HCT116 (cell line): ENCODE results near the gene ATP1A1. TPM values are rescaled to one million over a fixed set of nuclear protein-coding genes. Genes with fewer than 3 reads are reported as not detected.

Experiments used
- ATAC-seq: fragments of 200-7000 bp; cut with Tn5 transposase; 2 replicates; pipeline ENCODE4 v1.9.1; 2020; ENCODE audit warnings: mild to moderate bottlenecking, moderate library complexity
- BruUV-seq: library from RNA; stranded (reverse); fragments of 400-500 nt; replicated peaks from 2 replicates; lab custom pipeline; 2021; lab: Mats Ljungman, UMichigan
- CTCF ChIA-PET: fragments of 300-600 bp; sonication (Branson Sonifier 250); formaldehyde crosslinking; loops from one replicate; lab custom pipeline; 2021; ENCODE audit warnings: antibody characterized with exemption; lab: Charles Lee
- POLR2A ChIA-PET: fragments of 300-600, 350-600 bp; sonication (Branson Sonifier 250); formaldehyde crosslinking; loops from one replicate; lab custom pipeline; 2021; ENCODE audit warnings: antibody characterized with exemption; lab: Charles Lee
- RAD21 ChIA-PET, 2 experiments: fragments of 300-600 bp; sonication (Branson Sonifier 250); formaldehyde crosslinking; loops; one replicate each; lab custom pipeline; 2023; ENCODE audit warnings: low total read pairs in 2 of 2; ENCODE audit not compliant: uncharacterized antibody in 2 of 2, unreplicated experiment in 2 of 2, low non-redundant PET in 1 of 2; lab: Charles Lee
- DNase-seq: peaks from one replicate; pipeline ENCODE4 v3.0.0-alpha.2; 2010; ENCODE audit warnings: low read depth, low spot score
- H2AFZ ChIP-seq: fragments of 200-600 bp; shearing (Covaris generic), sonication (generic); 2 replicates; pipeline ENCODE4 v1.6.1; 2017; ENCODE audit warnings: low read depth, mixed run types, mixed read lengths, antibody characterized with exemption, low read length; ENCODE audit not compliant: poor library complexity, severe bottlenecking
- H3K27ac ChIP-seq: 2 replicates; pipeline ENCODE4 v1.5.1; 2012; ENCODE audit warnings: low read depth, low read length
- H3K27me3 ChIP-seq: fragments of 200-600 bp; sonication (generic); 2 replicates; pipeline ENCODE4 v1.6.1; 2016; ENCODE audit warnings: mixed run types, low read length, mixed read lengths; ENCODE audit not compliant: insufficient read depth
- H3K36me3 ChIP-seq, 2 experiments: fragments of 200-500 bp in 1 of 2; fragments of 200-600 bp in 1 of 2; sonication (Bioruptor generic) in 1 of 2; sonication (generic) in 1 of 2; 2 replicates each; pipeline versions ENCODE4 v1.5.1 to v1.6.1; 2014 to 2016; ENCODE audit warnings: low read length in 2 of 2, inconsistent platforms in 1 of 2, mixed read lengths in 1 of 2, mixed run types in 1 of 2; ENCODE audit not compliant: insufficient read depth in 2 of 2, control insufficient read depth in 1 of 2
- H3K4me1 ChIP-seq, 2 experiments: fragments of 200-600 bp in 1 of 2; sonication (generic) in 1 of 2; 2 replicates each; pipeline versions ENCODE4 v1.5.1 to v1.6.1; 2012 to 2017; ENCODE audit warnings: low read length in 2 of 2, inconsistent platforms in 1 of 2, mild to moderate bottlenecking in 1 of 2, mixed read lengths in 1 of 2, mixed run types in 1 of 2, moderate library complexity in 1 of 2; ENCODE audit not compliant: insufficient read depth in 2 of 2, control insufficient read depth in 1 of 2
- H3K4me2 ChIP-seq: fragments of 200-600 bp; sonication (generic); 2 replicates; pipeline ENCODE4 v1.6.1; 2017; ENCODE audit warnings: mixed run types, low read length, mixed read lengths
- H3K4me3 ChIP-seq, 2 experiments: fragments of 200-600 bp in 1 of 2; sonication (generic) in 1 of 2; replicated peaks in 1 of 2; 2 replicates each; pipeline ENCODE4 v1.5.1; 2011 to 2016; ENCODE audit warnings: low read length in 2 of 2, control low read depth in 1 of 2, low read depth in 1 of 2, mild to moderate bottlenecking in 1 of 2, mixed read lengths in 1 of 2, mixed run types in 1 of 2
- H3K79me2 ChIP-seq: fragments of 200-600 bp; sonication (generic); 2 replicates; pipeline ENCODE4 v1.6.1; 2017; ENCODE audit warnings: mild to moderate bottlenecking, mixed run types, low read length, moderate library complexity, mixed read lengths; ENCODE audit not compliant: insufficient read depth
- H3K9ac ChIP-seq: fragments of 200-600 bp; sonication (generic); 2 replicates; pipeline ENCODE4 v1.6.1; 2016; ENCODE audit warnings: low read length, mixed read lengths
- H3K9me2 ChIP-seq: fragments of 200-600 bp; sonication (generic), shearing (Covaris generic); 2 replicates; pipeline ENCODE4 v1.6.1; 2017; ENCODE audit warnings: mixed run types, mild to moderate bottlenecking, moderate library complexity; ENCODE audit not compliant: insufficient read depth
- H3K9me3 ChIP-seq, 2 experiments: fragments of 200-500 bp in 1 of 2; fragments of 200-600 bp in 1 of 2; sonication (Bioruptor generic) in 1 of 2; sonication (generic) in 1 of 2; 2 replicates each; pipeline ENCODE4 v1.6.1; 2014 to 2017; ENCODE audit warnings: low read length in 2 of 2, mixed read lengths in 2 of 2, inconsistent platforms in 1 of 2, low read depth in 1 of 2, mild to moderate bottlenecking in 1 of 2, mixed run types in 1 of 2, moderate library complexity in 1 of 2; ENCODE audit not compliant: control insufficient read depth in 1 of 2, insufficient read depth in 1 of 2
- H4K20me1 ChIP-seq: fragments of 200-600 bp; sonication (generic), shearing (Covaris generic); 2 replicates; pipeline ENCODE4 v1.6.1; 2017; ENCODE audit warnings: mixed run types, mild to moderate bottlenecking, moderate library complexity; ENCODE audit not compliant: insufficient read depth
- CBX3 ChIP-seq: IDR thresholded peaks from 2 replicates; pipeline ENCODE4 v1.6.1; 2012; ENCODE audit warnings: low read depth
- CEBPB ChIP-seq: IDR thresholded peaks from 2 replicates; pipeline ENCODE4 v1.6.1; 2012; ENCODE audit warnings: low read depth
- ELF1 ChIP-seq: IDR thresholded peaks from 2 replicates; pipeline ENCODE4 v1.6.1; 2012; ENCODE audit warnings: low read depth, borderline replicate concordance
- EZH2 ChIP-seq: fragments of 200-600 bp; sonication (generic); IDR thresholded peaks from 2 replicates; pipeline ENCODE4 v1.6.1; 2017; ENCODE audit warnings: antibody characterized with exemption, mixed run types
- EZH2phosphoT487 ChIP-seq: fragments of 200-600 bp; IDR thresholded peaks from 2 replicates; pipeline ENCODE4 v1.6.1; 2018; ENCODE audit warnings: antibody characterized with exemption, borderline replicate concordance
- FOSL1 ChIP-seq: IDR thresholded peaks from 2 replicates; pipeline ENCODE4 v1.6.1; 2012; ENCODE audit warnings: low read depth
- JUND ChIP-seq: IDR thresholded peaks from 2 replicates; pipeline ENCODE4 v1.6.1; 2012
- POLR2A ChIP-seq: IDR thresholded peaks from 2 replicates; pipeline ENCODE4 v1.7.0; 2011; ENCODE audit warnings: borderline replicate concordance; ENCODE audit not compliant: insufficient read depth, insufficient read length; ENCODE audit errors: extremely low read depth
- POLR2AphosphoS5 ChIP-seq: IDR thresholded peaks from 2 replicates; pipeline ENCODE4 v1.6.1; 2011; ENCODE audit warnings: mild to moderate bottlenecking, low read depth, low read length, moderate library complexity
- RAD21 ChIP-seq: IDR thresholded peaks from 2 replicates; pipeline ENCODE4 v1.6.1; 2012; ENCODE audit warnings: low read depth, mild to moderate bottlenecking
- SP1 ChIP-seq: IDR thresholded peaks from 2 replicates; pipeline ENCODE4 v1.6.1; 2012; ENCODE audit warnings: low read depth
- SRF ChIP-seq: IDR thresholded peaks from 2 replicates; pipeline ENCODE4 v1.6.1; 2012; ENCODE audit warnings: low read depth
- TCF7L2 ChIP-seq: IDR thresholded peaks from 2 replicates; pipeline ENCODE4 v1.7.0; 2011; ENCODE audit warnings: borderline replicate concordance, inconsistent platforms; ENCODE audit not compliant: insufficient read depth, insufficient read length; ENCODE audit errors: extremely low read depth
- YY1 ChIP-seq: IDR thresholded peaks from 2 replicates; pipeline ENCODE4 v1.6.1; 2011; ENCODE audit warnings: low read length, low read depth, moderate library complexity, mild to moderate bottlenecking; ENCODE audit not compliant: insufficient replicate concordance; ENCODE audit errors: extremely low read depth
- ZFX ChIP-seq: fragments of 450-650 bp; IDR thresholded peaks from 2 replicates; pipeline ENCODE4 v1.6.1; 2017
- ZNF274 ChIP-seq: fragments of 200-500 bp; sonication (Bioruptor generic); IDR thresholded peaks from 2 replicates; pipeline ENCODE4 v1.6.1; 2014; ENCODE audit warnings: mild to moderate bottlenecking, low read depth, low read length, inconsistent platforms
- intact Hi-C: fragments of 100-400 bp; cut with micrococcal nuclease; formaldehyde crosslinking; loops from 2 replicates; pipeline ENCODE4 v1.10.0; 2022
- total RNA-seq: library from RNA; stranded (reverse); gene quantifications from one replicate; pipeline ENCODE4 v1.2.1, GENCODE V29; 2021; ENCODE audit not compliant: unreplicated experiment
- TF ChIP-seq, protein P1 (sequence below): IDR thresholded peaks from 2 replicates; pipeline ENCODE4 v1.6.1; 2011; ENCODE audit warnings: mild to moderate bottlenecking, low read length, moderate library complexity; ENCODE audit not compliant: insufficient replicate concordance; ENCODE audit errors: extremely low read depth
- TF ChIP-seq, protein P2 (sequence below): IDR thresholded peaks from 2 replicates; pipeline ENCODE4 v1.6.1; 2012
- TF ChIP-seq, protein P3 (sequence below), 3 experiments: fragments of 200-600 bp in 1 of 3; sonication (generic) in 1 of 3; IDR thresholded peaks in 2 of 3; conservative IDR thresholded peaks in 1 of 3; 2 replicates each; pipeline ENCODE4 v1.5.1; 2012 to 2017; ENCODE audit warnings: low read depth in 2 of 3, low read length in 2 of 3, antibody characterized with exemption in 1 of 3, borderline replicate concordance in 1 of 3, control low read depth in 1 of 3, mild to moderate bottlenecking in 1 of 3, mixed read lengths in 1 of 3, mixed run types in 1 of 3, moderate library complexity in 1 of 3; ENCODE audit not compliant: insufficient read depth in 1 of 3
- TF ChIP-seq, protein P4 (sequence below): IDR thresholded peaks from 2 replicates; pipeline ENCODE4 v1.6.1; 2012

ATP1A1 gene
- total RNA-seq, 1 experiment from 2014 or later, result 290 TPM

DNA sequence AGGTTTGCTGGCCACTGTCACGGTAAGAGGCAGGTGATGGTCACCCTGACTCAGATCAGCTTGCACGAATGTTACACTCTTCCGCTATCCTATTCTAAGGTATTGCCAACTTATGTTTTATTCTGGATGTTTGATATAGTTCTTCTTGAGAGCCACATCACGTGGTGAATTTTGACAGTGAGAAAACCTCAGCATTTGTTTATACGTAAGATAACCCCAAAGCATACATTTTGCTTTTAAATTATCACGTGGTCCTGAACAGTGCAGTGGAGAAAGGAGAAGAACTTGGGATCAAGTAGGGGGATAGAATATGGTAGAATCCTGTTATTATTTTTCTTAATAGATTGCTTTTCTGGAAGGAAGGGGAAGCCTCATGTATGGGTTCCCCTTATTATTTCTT is 16.6 kb downstream of the ATP1A1 start:
- ChIA-PET RAD21 (no interaction called here), CTCF (no interaction called here), POLR2A (no interaction called here)
- DNase-seq, result no peak
- Histone ChIP-seq H3K27me3 (no peaks in the 10 kb centered on the region), H3K27ac (no peak overlapping the region), H3K9me3 (no peaks in the 10 kb centered on the region), H2AFZ (no peak overlapping the region), H3K4me3 (no peak overlapping the region), H3K9me2 (no peaks in the 10 kb centered on the region), H3K79me2 (peaks cover 9% of the 10 kb centered on the region; the same call in 1 of the 2 replicates), H3K9ac (no peak overlapping the region), H3K36me3 (peaks cover 75 to 88% of the 10 kb centered on the region in 2 experiments), H4K20me1 (no peaks in the 10 kb centered on the region), H3K4me1 (no peaks in the 10 kb centered on the region), H3K4me2 (no peak overlapping the region)
- TF ChIP-seq YY1 (no peak), EZH2phosphoT487 (no peak), FOSL1 (no peak), ZNF274 (no peak), CEBPB (no peak), JUND (no peak), RAD21 (no peak), ZFX (no peak), CBX3 (no peak), TCF7L2 (no peak), SRF (no peak), ELF1 (no peak), POLR2AphosphoS5 (no peak), POLR2A (no peak), SP1 (no peak), EZH2 (no peak)
- TF ChIP-seq, protein P1, sequence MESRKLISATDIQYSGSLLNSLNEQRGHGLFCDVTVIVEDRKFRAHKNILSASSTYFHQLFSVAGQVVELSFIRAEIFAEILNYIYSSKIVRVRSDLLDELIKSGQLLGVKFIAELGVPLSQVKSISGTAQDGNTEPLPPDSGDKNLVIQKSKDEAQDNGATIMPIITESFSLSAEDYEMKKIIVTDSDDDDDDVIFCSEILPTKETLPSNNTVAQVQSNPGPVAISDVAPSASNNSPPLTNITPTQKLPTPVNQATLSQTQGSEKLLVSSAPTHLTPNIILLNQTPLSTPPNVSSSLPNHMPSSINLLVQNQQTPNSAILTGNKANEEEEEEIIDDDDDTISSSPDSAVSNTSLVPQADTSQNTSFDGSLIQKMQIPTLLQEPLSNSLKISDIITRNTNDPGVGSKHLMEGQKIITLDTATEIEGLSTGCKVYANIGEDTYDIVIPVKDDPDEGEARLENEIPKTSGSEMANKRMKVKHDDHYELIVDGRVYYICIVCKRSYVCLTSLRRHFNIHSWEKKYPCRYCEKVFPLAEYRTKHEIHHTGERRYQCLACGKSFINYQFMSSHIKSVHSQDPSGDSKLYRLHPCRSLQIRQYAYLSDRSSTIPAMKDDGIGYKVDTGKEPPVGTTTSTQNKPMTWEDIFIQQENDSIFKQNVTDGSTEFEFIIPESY, result no peak
- TF ChIP-seq, protein P2, sequence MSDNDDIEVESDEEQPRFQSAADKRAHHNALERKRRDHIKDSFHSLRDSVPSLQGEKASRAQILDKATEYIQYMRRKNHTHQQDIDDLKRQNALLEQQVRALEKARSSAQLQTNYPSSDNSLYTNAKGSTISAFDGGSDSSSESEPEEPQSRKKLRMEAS, result no peak
- TF ChIP-seq, protein P3, sequence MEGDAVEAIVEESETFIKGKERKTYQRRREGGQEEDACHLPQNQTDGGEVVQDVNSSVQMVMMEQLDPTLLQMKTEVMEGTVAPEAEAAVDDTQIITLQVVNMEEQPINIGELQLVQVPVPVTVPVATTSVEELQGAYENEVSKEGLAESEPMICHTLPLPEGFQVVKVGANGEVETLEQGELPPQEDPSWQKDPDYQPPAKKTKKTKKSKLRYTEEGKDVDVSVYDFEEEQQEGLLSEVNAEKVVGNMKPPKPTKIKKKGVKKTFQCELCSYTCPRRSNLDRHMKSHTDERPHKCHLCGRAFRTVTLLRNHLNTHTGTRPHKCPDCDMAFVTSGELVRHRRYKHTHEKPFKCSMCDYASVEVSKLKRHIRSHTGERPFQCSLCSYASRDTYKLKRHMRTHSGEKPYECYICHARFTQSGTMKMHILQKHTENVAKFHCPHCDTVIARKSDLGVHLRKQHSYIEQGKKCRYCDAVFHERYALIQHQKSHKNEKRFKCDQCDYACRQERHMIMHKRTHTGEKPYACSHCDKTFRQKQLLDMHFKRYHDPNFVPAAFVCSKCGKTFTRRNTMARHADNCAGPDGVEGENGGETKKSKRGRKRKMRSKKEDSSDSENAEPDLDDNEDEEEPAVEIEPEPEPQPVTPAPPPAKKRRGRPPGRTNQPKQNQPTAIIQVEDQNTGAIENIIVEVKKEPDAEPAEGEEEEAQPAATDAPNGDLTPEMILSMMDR (IDR thresholded peaks at IDR 0.05 in 2 of 3, conservative IDR thresholded peaks at IDR 0.05 in 1 of 3; ENCODE audit: borderline replicate concordance in 1 of 3, insufficient read depth in 1 of 3, low read depth in 2 of 3, low read length in 2 of 3), result no peak
- TF ChIP-seq, protein P4, sequence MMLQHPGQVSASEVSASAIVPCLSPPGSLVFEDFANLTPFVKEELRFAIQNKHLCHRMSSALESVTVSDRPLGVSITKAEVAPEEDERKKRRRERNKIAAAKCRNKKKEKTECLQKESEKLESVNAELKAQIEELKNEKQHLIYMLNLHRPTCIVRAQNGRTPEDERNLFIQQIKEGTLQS, result no peak
- ATAC-seq, result no peak
- intact Hi-C loops, result no loop called here
- no TSS peak for BruUV-seq
